ENCODE measurements around the gene UROS. TPM values are rescaled to one million over a fixed set of nuclear protein-coding genes. Genes with fewer than 3 reads are reported as not detected.

UROS gene
- total RNA-seq, 4 donors from 2014 or later = 34.7 to 57.8 (median 39.2) TPM

DNA sequence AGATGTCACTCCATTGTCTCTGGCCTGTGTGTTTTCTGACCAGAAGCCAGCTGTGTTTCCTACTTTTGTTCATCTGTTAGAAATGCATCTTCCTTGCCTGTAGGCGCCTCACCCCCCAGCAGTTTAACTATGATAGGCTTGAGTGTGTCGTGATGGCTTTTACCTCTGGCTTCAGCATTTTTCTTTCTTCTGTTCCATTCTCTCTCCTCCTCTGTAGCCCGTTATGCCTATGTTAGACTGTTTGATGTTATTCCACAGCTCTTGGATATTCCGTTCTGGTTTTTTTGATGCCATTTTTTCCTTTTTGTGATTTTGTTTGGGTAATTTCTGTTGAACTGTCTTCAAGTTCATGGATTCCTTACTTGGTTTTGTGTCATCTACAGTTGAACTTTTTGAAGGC lies 65.3 kb downstream of the UROS start:
- H3K9me3 ChIP-seq = no peaks in the 10 kb centered on the region
- no peak overlapping the region for H3K4me3 ChIP-seq
- H3K4me1 ChIP-seq = no peaks in the 10 kb centered on the region
- peaks cover 0 to 85% (median 0%) of the 10 kb centered on the region in 3 donors for H3K36me3 ChIP-seq
- no peak for DNase-seq
- H3K27ac ChIP-seq = no peak overlapping the region
- no peaks in the 10 kb centered on the region for H3K27me3 ChIP-seq
- TF ChIP-seq CTCF (IDR thresholded peaks at IDR 0.05) (no peak), POLR2A (IDR thresholded peaks at IDR 0.05) (no peak)

GRCh38 chr10:125756853-125757487 lies 66.1 kb downstream of the UROS start:
- Histone ChIP-seq H3K9me3 (no peaks in the 10 kb centered on the region), H3K27me3 (no peaks in the 10 kb centered on the region), H3K36me3 (peaks cover 0 to 85% (median 0%) of the 10 kb centered on the region in 3 donors), H3K4me3 (no peak overlapping the region), H3K4me1 (no peaks in the 10 kb centered on the region), H3K27ac (no peak overlapping the region)
- no peak for DNase-seq
- no peak for TF ChIP-seq POLR2A (IDR thresholded peaks at IDR 0.05)
- TF ChIP-seq CTCF (IDR thresholded peaks at IDR 0.05) = no peak

DNA sequence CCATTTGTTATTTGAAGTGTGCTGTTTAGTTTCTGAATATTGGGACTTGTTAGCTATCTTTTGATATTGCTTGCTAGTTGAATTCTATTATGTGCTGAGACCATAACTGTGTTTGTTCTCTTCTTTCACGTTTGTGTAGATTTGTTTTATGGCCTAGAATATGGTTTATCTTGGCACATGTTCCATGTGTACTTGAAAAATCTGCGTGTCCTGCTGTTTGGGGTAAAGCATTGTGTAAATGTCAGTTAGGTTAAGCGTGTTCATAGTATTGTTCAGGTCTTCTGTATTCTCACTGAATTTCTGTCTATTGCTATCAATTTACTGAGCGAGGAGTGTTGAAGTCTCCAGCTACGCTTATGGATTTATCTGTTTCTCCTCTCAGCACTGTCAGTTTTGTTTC lies 66.9 kb downstream of the UROS start:
- peaks cover 0 to 91% (median 0%) of the 10 kb centered on the region in 3 donors for H3K36me3 ChIP-seq
- TF ChIP-seq CTCF (IDR thresholded peaks at IDR 0.05) (no peak), POLR2A (IDR thresholded peaks at IDR 0.05) (no peak)

DNA sequence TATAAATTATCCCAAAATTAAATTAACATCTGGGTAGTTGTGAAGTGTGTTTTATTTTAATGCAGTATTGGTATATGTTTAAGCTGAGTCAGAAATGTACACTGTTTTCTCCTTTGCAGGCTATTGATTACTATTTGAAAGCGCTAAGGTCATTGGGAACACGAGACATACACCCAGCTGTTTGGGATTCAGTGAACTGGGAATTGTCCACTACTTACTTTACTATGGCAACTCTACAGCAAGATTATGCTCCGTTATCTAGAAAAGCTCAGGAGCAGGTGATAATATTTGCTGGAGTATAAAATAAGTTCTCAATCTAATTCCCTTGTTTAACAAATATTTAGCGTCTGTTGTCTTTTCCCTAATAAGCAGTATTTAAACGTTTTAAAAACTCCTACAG lies 75.6 kb downstream of the UROS start:
- no peak overlapping the region for H3K4me3 ChIP-seq

More for the DNA sequence above, 66.9 kb downstream of the UROS start:
- Histone ChIP-seq H3K27ac (no peak overlapping the region), H3K27me3 (no peaks in the 10 kb centered on the region), H3K4me3 (no peak overlapping the region), H3K4me1 (no peaks in the 10 kb centered on the region), H3K9me3 (no peaks in the 10 kb centered on the region)
- DNase-seq = no peak

GRCh38 chr10:125744909-125745308 lies 78.1 kb downstream of the UROS start:
- H3K36me3 ChIP-seq = peaks cover 0 to 95% (median 0%) of the 10 kb centered on the region in 3 donors
- H3K27me3 ChIP-seq = no peaks in the 10 kb centered on the region
- no peak overlapping the region for H3K27ac ChIP-seq
- H3K4me1 ChIP-seq = no peaks in the 10 kb centered on the region
- H3K4me3 ChIP-seq = no peak overlapping the region
- TF ChIP-seq CTCF (IDR thresholded peaks at IDR 0.05) (no peak), POLR2A (IDR thresholded peaks at IDR 0.05) (no peak)
- no peak for DNase-seq
- H3K9me3 ChIP-seq = no peaks in the 10 kb centered on the region

More for the DNA sequence above, 75.6 kb downstream of the UROS start:
- no peaks in the 10 kb centered on the region for H3K9me3 ChIP-seq
- no peaks in the 10 kb centered on the region for H3K4me1 ChIP-seq
- DNase-seq = no peak
- no peaks in the 10 kb centered on the region for H3K27me3 ChIP-seq
- no peak overlapping the region for H3K27ac ChIP-seq
- H3K36me3 ChIP-seq = peaks cover 0 to 94% (median 0%) of the 10 kb centered on the region in 3 donors
- no peak for TF ChIP-seq POLR2A (IDR thresholded peaks at IDR 0.05)

DNA sequence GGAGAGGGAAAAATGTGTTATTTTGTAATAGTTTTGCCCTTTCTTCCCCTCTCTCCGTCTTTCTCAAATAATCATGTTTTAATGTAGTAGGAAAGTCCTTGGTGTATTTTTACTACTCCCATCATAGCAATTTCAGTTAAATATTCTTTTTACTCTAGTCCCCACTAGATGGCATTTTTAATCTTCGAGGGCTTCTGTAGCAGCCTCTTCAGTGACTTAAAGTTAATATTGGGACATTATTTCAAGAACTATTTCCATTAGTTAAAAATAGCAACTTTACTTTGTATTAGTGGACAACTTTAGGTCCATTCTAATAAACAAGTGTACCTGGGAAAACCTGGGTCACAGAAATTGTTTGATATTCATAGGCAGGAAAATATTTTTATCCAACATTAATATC lies 80.6 kb downstream of the UROS start:
- DNase-seq = no peak
- no peaks in the 10 kb centered on the region for H3K27me3 ChIP-seq
- H3K27ac ChIP-seq = no peak overlapping the region
- H3K9me3 ChIP-seq = no peaks in the 10 kb centered on the region
- H3K36me3 ChIP-seq = peaks cover 0 to 94% (median 0%) of the 10 kb centered on the region in 3 donors
- no peaks in the 10 kb centered on the region for H3K4me1 ChIP-seq
- TF ChIP-seq POLR2A (IDR thresholded peaks at IDR 0.05) (no peak), CTCF (IDR thresholded peaks at IDR 0.05) (no peak)
- H3K4me3 ChIP-seq = no peak overlapping the region
